ENCODE results near the gene RGS17.

The RGS17 gene

GRCh38 chr6:152957796-152958195 is 173.3 kb downstream of the RGS17 start:
- H3K4me3 ChIP-seq (ENCODE audit: low read length) = no peak overlapping the region
- TF ChIP-seq, protein P1, sequence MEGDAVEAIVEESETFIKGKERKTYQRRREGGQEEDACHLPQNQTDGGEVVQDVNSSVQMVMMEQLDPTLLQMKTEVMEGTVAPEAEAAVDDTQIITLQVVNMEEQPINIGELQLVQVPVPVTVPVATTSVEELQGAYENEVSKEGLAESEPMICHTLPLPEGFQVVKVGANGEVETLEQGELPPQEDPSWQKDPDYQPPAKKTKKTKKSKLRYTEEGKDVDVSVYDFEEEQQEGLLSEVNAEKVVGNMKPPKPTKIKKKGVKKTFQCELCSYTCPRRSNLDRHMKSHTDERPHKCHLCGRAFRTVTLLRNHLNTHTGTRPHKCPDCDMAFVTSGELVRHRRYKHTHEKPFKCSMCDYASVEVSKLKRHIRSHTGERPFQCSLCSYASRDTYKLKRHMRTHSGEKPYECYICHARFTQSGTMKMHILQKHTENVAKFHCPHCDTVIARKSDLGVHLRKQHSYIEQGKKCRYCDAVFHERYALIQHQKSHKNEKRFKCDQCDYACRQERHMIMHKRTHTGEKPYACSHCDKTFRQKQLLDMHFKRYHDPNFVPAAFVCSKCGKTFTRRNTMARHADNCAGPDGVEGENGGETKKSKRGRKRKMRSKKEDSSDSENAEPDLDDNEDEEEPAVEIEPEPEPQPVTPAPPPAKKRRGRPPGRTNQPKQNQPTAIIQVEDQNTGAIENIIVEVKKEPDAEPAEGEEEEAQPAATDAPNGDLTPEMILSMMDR (conservative IDR thresholded peaks at IDR 0.05; ENCODE audit: low read depth, low read length) = no peak
- DNase-seq (ENCODE audit: low read depth) = no peak

All from retinal pigment epithelial cell (primary cell).